Measurements from ENCODE around the gene CKLF.
"Not testable (repeated sequence)": the region's sequence is repeated elsewhere in the genome, so short reads cannot be mapped to it uniquely, and the experiment has no call there.

Gene CKLF

GRCh38 chr16:66592241-66592640, 39.9 kb downstream of the CKLF start:
- DNase-seq (ENCODE audit: low read depth) = no peak
- H3K4me3 ChIP-seq (ENCODE audit: low read depth, low read length) = no peak overlapping the region
- TF ChIP-seq CTCF (IDR thresholded peaks at IDR 0.05; ENCODE audit: insufficient read depth, low read depth, low read length, missing control alignments) = no peak

GRCh38 chr16:66592814-66593213, 40.4 kb downstream of the CKLF start:
- no peak for TF ChIP-seq CTCF (IDR thresholded peaks at IDR 0.05; ENCODE audit: insufficient read depth, low read depth, low read length, missing control alignments)
- no peak overlapping the region for H3K4me3 ChIP-seq (ENCODE audit: low read depth, low read length)
- DNase-seq (ENCODE audit: low read depth) = no peak

- TF ChIP-seq CTCF (IDR thresholded peaks at IDR 0.05; ENCODE audit: insufficient read depth, low read depth, low read length, missing control alignments) = no peak
- DNase-seq (ENCODE audit: low read depth) = peak; percentile 19
- H3K4me3 ChIP-seq (ENCODE audit: low read depth, low read length) = no peak overlapping the region
Observed at GRCh38 chr16:66594739-66595138, 42.4 kb downstream of the CKLF start.

GRCh38 chr16:66596559-66596958, 44.2 kb downstream of the CKLF start:
- DNase-seq (ENCODE audit: low read depth); H3K4me3 ChIP-seq (ENCODE audit: low read depth, low read length): not testable (repeated sequence)

GRCh38 chr16:66596986-66597848, 44.8 kb downstream of the CKLF start:
- DNase-seq (ENCODE audit: low read depth) = peak; percentile 21
- H3K4me3 ChIP-seq (ENCODE audit: low read depth, low read length) = no peak overlapping the region
- no peak for TF ChIP-seq CTCF (IDR thresholded peaks at IDR 0.05; ENCODE audit: insufficient read depth, low read depth, low read length, missing control alignments)

GRCh38 chr16:66598111-66598510, 45.7 kb downstream of the CKLF start:
- DNase-seq (ENCODE audit: low read depth) = no peak
- TF ChIP-seq CTCF (IDR thresholded peaks at IDR 0.05; ENCODE audit: insufficient read depth, low read depth, low read length, missing control alignments) = no peak

GRCh38 chr16:66599726-66600125, 47.4 kb downstream of the CKLF start:
- no peak overlapping the region for H3K4me3 ChIP-seq (ENCODE audit: low read depth, low read length)
- DNase-seq (ENCODE audit: low read depth) = no peak
- no peak for TF ChIP-seq CTCF (IDR thresholded peaks at IDR 0.05; ENCODE audit: insufficient read depth, low read depth, low read length, missing control alignments)

More at GRCh38 chr16:66598111-66598510, 45.7 kb downstream of the CKLF start:
- H3K4me3 ChIP-seq (ENCODE audit: low read depth, low read length) = no peak overlapping the region

Measured in GM12865 (cell line).